Measurements from ENCODE around the gene PRDX6. TPM values are rescaled to one million over a fixed set of nuclear protein-coding genes. Genes with fewer than 3 reads are reported as not detected.
"Not testable (repeated sequence)": the region's sequence is repeated elsewhere in the genome, so short reads cannot be mapped to it uniquely, and the experiment has no call there.

The PRDX6 gene
- total and polyA plus RNA-seq, 10 of the 15 experiments (the other 5 are each of a cell fraction or from before 2014, with no cell fraction given) = 70.7 to 230 (median 138) TPM

DNA sequence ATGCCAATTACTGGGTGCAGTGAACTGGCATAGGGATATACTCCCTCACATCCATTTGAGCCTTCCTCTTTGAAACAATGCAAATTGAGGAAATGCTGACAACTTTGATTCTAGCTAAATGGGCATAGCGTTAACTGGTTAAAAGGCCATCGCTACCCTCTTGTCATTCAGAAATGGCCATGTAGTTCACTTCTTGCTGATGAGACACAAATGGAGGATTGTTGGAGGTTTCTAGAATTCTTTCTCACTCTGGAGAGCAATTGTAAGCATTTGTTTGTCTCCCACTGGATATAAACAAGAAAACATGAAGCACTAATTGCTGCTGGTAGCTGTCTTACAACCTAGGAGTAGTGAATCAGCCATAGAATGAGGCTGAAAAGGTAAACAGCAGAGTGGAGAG, 14.4 kb downstream of the PRDX6 start:
- 94% methylated on average over 2 of the region's 2 CpGs for WGBS (ENCODE audit: insufficient coverage, insufficient replicate concordance, low lambda C conversion rate, missing lambda C conversion rate)
- POLR2A ChIA-PET = no interaction called here
- no peak for TF ChIP-seq ESRRA (IDR thresholded peaks at IDR 0.05; ENCODE audit: low read length)

GRCh38 chr1:173493125-173493524, 16.0 kb downstream of the PRDX6 start:
- H4K20me1 ChIP-seq (ENCODE audit: control insufficient read depth, insufficient read depth); in situ Hi-C loops (cut with MboI); RAD21 ChIA-PET (ENCODE audit: unreplicated experiment); H3K79me2 ChIP-seq (ENCODE audit: control insufficient read depth, insufficient read depth, low read length); intact Hi-C loops (cut with micrococcal nuclease; ENCODE audit: unreplicated experiment); FAIRE-seq; H3K27ac ChIP-seq (ENCODE audit: control insufficient read depth, insufficient read depth); CTCF ChIA-PET; H3K4me2 ChIP-seq (ENCODE audit: control insufficient read depth, insufficient read depth); H3K9me3 ChIP-seq (replicated peaks; ENCODE audit: control insufficient read depth, insufficient read depth, low read length); H3K36me3 ChIP-seq (ENCODE audit: control insufficient read depth in 2 of 2, insufficient read depth in 2 of 2, low read length in 1 of 2); H3K4me3 ChIP-seq; H3K27me3 ChIP-seq (replicated peaks in 1 of 2; ENCODE audit: control insufficient read depth in 2 of 2, insufficient read depth in 2 of 2, low read length in 1 of 2); SMC1A ChIA-PET (ENCODE audit: uncharacterized antibody, unreplicated experiment); H3K4me1 ChIP-seq (ENCODE audit: control insufficient read depth, insufficient read depth, low read length); ATAC-seq; BruUV-seq (replicated peaks); H2AFZ ChIP-seq (ENCODE audit: control insufficient read depth, low read depth, low read length); POLR2A ChIA-PET; H3K9ac ChIP-seq (ENCODE audit: control insufficient read depth, insufficient read depth, low read length); DNase-seq (ENCODE audit: low read depth, low spot score): not testable (repeated sequence)
- 85% methylated on average over 8 of the region's 8 CpGs for WGBS (ENCODE audit: insufficient coverage, insufficient replicate concordance, low lambda C conversion rate, missing lambda C conversion rate)

More for the DNA sequence above, 14.4 kb downstream of the PRDX6 start:
- in situ Hi-C loops (cut with MboI) = no loop called here
- H2AFZ ChIP-seq (ENCODE audit: control insufficient read depth, low read depth, low read length) = no peak overlapping the region
- ChIA-PET CTCF (no interaction called here), RAD21 (ENCODE audit: unreplicated experiment) (no interaction called here), SMC1A (ENCODE audit: uncharacterized antibody, unreplicated experiment) (no interaction called here)
- no peaks in the 10 kb centered on the region for H3K4me1 ChIP-seq (ENCODE audit: control insufficient read depth, insufficient read depth, low read length)
- no peak for FAIRE-seq
- no peak for DNase-seq (ENCODE audit: low read depth, low spot score)
- no peak for ATAC-seq
- no peaks in the 10 kb centered on the region for H3K79me2 ChIP-seq (ENCODE audit: control insufficient read depth, insufficient read depth, low read length)
- no peaks in the 10 kb centered on the region; the same call in 2 of the 3 replicates for H3K9me3 ChIP-seq (replicated peaks; ENCODE audit: control insufficient read depth, insufficient read depth, low read length)
- H3K4me3 ChIP-seq = no peak overlapping the region
- no peak overlapping the region for H3K4me2 ChIP-seq (ENCODE audit: control insufficient read depth, insufficient read depth)
- no peak overlapping the region for H3K9ac ChIP-seq (ENCODE audit: control insufficient read depth, insufficient read depth, low read length)
- BruUV-seq (replicated peaks) = no TSS peak
- no peak overlapping the region for H3K27ac ChIP-seq (ENCODE audit: control insufficient read depth, insufficient read depth)
- no peaks in the 10 kb centered on the region for H4K20me1 ChIP-seq (ENCODE audit: control insufficient read depth, insufficient read depth)
- intact Hi-C loops (cut with micrococcal nuclease; ENCODE audit: unreplicated experiment) = no loop called here
- H3K36me3 ChIP-seq (ENCODE audit: control insufficient read depth in 2 of 2, insufficient read depth in 2 of 2, low read length in 1 of 2) = peaks cover 5 to 10% of the 10 kb centered on the region in 2 experiments; a peak in 3 of 4 replicates
- no peaks in the 10 kb centered on the region for H3K27me3 ChIP-seq (replicated peaks in 1 of 2; ENCODE audit: control insufficient read depth in 2 of 2, insufficient read depth in 2 of 2, low read length in 1 of 2)
